Nucleus accumbens (tissue), 56 donors: ENCODE data around the gene WDFY1.
A peak's percentile ranks its signal among the peaks of the same experiment; 100 is the strongest.

ENCODE experiments used
- DNase-seq, 56 donors: peaks; one replicate each; lab custom pipeline; 2025; lab: John Stamatoyannopoulos, UW

Gene WDFY1, protein sequence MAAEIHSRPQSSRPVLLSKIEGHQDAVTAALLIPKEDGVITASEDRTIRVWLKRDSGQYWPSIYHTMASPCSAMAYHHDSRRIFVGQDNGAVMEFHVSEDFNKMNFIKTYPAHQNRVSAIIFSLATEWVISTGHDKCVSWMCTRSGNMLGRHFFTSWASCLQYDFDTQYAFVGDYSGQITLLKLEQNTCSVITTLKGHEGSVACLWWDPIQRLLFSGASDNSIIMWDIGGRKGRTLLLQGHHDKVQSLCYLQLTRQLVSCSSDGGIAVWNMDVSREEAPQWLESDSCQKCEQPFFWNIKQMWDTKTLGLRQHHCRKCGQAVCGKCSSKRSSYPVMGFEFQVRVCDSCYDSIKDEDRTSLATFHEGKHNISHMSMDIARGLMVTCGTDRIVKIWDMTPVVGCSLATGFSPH

DNA sequence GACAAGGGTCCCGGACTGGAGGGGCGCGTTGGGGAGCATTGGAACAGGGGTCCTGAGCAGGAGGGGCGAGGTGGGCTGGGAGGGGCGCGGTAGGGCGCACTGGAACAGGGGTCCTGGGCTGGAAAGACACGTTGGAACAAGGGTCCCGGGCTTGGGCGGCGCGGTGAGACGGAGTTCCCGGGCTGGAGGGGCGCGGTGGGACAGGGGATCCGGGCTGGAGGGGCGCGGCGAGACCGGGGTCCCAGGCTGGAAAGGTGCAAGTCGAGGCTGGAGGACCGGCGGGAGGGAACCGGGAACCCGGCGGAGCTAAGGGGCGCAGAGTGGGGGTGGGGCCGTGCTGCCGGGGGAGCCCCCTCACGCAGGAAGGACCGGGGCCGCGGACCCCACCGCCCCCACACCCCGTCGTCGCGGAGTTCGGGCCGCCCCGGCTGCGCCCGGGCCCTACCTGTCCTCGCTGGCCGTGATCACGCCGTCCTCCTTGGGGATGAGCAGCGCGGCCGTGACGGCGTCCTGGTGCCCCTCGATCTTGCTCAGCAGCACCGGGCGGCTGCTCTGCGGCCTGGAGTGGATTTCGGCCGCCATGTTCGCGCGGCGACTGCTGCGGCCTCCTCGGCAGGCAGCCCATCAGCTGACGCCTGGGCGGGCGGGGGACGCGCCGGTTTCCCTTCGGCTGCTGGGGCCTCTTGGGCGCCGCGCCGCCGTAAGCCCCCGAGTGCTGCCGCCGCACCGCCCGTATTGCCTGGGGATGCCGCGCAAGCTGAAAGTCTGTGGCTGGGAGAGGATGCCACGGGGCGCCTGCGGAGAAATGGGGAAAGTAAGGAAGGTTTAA lies at the start of gene WDFY1:
Gene WDFY1, minus strand, starts transcription at position 633 of the 829 bp plus-strand sequence. Its CDS starts 51 bp downstream, at position 582.
- DNase-seq: peak in 55 of 56 donors; percentile 19 to 94 (median 82)

DNA sequence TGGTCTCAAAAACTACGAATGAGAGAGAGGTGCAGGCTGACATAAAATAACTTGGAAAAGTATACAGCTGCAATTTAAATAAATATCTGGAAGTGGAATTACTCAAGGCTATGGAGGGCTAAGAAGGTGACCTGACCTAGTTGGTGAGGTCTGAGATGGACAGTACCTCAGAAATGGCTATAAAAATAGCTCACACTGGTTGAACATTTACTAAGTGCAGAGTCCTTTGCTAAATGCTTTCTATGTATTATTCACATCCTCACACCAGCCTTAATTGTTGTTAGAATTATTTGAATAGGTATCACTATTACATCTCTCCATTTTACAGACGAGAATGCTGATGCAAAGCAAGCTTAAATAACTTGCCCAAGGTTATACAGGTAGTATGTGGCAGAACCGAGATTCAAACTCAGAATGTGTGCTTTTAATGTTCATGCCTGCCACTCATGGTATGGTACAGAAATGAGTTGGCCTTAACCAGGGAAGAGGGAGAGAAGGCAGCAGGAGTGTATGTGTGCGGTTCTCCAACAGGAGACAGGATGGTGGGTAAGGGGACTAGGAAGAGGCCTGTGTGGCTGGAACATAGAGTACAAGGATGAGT lies 49.5 kb upstream of the WDFY1 start:
- no peak for DNase-seq

DNA sequence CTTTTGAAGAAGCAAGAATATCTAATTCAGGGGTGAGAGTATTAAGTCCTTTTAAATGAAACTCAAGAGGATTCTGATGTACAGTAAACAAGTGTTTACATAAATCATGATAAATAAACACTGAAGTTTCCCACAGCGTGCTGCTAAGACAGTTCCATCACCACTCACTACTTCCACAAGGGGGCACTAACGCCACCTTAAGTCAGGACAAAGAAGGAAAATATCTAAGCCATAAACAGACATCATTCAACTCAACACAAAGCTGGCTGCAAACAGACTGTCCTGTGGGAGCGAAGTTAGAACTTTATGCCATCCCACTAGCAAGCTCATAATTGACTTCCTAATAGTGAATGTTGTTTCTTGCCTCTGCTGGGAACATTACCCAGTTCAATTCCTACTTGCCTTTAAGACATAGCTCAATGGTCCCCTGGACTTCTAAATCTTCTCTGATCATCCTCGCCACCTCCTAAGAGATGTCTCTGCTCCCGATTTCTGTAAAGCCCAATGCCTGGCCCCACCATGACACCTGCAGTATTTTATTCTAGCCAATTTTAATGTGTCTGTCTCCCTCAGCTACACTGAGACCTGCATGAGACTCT lies 48.6 kb upstream of the WDFY1 start:
- DNase-seq: peak in 39 of 56 donors; percentile 2 to 85 (median 31)

- peak in 1 of 56 donors; percentile 7 for DNase-seq
Measured at GRCh38 chr2:223991611-223992010, 46.5 kb upstream of the WDFY1 start.

- no peak for DNase-seq
Measured at GRCh38 chr2:223989856-223990232, 44.7 kb upstream of the WDFY1 start.

- DNase-seq: no peak
Measured at GRCh38 chr2:223989206-223989855, 44.2 kb upstream of the WDFY1 start.

DNA sequence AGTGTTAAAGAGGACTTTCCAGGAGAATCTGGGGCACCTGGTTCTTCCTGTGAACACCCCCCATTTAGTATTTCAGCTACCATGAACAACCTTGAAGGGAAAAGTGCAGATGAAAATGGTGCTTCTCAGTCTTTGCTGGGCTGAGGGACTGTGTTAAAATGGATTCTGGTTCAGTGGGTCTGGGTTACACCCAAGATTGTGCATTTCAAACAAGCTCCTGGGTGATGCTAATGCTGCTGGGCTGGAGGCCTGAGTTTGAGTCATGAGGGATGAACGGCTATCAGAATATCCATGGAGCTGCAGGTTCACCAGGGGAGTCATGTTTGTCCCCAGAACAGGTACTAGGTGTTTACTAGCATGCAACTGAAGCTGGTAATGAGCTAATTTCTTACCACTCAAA lies 36.1 kb upstream of the WDFY1 start:
- no peak for DNase-seq

DNA sequence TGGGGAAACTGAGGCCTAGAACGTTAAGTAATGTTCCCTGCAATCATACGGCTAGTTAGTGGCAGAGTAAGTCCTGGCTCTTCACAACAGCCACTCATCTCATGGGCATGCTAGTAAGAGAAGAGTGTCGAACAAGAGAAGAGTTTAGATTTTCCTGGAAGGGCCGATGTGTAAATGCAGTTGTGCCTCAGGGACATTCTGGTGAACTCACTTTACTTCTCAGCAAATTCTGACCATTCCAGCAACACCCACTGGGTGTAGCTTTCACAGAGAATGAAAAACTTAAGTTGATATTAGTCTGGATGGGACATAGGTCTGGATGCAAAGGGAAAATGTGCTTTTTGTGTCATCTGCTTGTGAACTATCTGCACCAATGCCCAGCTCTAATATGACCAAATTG lies 35.7 kb upstream of the WDFY1 start:
- DNase-seq: no peak

GRCh38 chr2:223980397-223980735 lies 35.2 kb upstream of the WDFY1 start:
- DNase-seq: no peak

- DNase-seq: no peak
Measured at GRCh38 chr2:223979730-223980396, 34.7 kb upstream of the WDFY1 start.

DNA sequence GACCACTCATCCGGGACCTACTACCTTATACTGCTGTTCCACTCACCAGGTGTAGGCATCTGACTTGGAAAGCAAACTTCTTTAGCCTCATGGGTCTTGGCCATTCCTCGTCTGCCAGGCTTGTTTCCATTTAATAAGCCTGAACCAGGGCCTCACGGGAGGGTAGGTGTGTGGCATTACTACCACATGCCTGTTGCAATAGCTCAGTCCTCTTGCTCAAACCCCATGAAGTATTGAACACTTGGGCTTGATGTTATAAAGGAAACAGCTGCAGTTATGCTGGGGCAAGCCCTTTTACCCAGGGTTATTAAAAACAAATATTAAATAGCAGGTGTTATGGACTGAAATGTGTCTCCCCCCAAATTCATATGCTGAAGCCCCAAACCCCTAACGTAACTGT lies 33.3 kb upstream of the WDFY1 start:
- no peak for DNase-seq

GRCh38 chr2:223976635-223977226 lies 31.6 kb upstream of the WDFY1 start:
- no peak for DNase-seq

DNA sequence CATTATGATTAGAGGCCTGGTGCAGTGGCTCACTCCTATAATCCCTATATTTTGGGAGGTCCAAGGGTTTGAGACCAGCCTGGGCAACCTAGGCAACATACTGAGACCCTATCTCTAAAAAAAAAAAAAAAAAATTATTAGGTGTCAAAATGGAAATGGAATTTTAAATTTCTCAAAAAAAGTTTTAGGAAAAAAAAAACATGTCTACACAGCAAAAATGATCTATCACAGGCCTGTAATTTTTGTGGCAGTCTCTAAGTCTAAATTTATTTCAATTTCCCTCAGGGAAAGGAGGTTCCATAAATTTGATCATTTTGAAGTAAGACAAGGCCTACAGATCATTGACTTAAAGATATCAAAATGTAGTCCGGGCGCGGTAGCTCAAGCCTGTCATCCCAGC lies 28.5 kb upstream of the WDFY1 start:
- DNase-seq: no peak

- DNase-seq: no peak
Measured at GRCh38 chr2:223972656-223973102, 27.5 kb upstream of the WDFY1 start.

- no peak for DNase-seq
Measured at GRCh38 chr2:223971731-223972130, 26.6 kb upstream of the WDFY1 start.

DNA sequence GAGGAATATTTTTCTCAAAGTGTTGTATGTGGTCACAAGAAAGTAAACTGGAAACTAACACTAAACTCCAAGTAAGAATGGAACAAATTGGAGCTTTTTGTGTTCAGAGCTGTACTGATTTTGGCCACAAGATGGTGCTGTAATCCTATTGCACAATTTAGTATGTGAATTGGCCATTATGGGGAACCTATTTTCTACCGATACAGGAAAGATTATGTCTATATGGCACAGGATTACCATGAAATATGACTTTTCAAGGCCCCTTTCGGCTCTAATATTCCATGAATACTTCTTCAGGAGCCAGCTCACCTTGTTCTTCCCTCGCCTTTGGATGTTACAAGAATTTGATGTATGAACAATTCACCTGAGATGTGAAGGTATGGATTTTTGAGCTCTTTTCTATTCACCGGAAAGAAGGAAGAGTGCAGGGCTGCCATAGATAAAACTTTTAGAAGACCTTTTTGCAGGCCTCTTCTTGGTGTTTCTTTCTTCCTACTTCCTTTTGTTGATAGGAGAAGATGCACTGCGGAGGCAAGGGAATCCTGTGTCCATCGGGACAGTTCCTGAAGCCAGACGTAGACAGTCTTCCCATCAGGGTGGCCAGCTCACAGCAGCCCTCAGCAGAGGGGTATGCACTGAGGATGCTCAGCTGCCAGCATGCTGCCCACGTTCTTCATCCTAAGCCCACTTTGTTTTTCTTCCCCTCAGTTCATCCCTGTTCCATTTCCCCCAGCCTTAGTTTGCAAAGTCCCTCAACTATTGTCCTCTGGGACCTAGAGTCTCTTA lies 25.4 kb upstream of the WDFY1 start:
- DNase-seq: peak in 19 of 56 donors; percentile 1 to 68 (median 21)

- DNase-seq: no peak
Measured at GRCh38 chr2:223969856-223970255, 24.7 kb upstream of the WDFY1 start.

GRCh38 chr2:223969315-223969714 lies 24.2 kb upstream of the WDFY1 start:
- no peak for DNase-seq

GRCh38 chr2:223967981-223968380 lies 22.8 kb upstream of the WDFY1 start:
- no peak for DNase-seq
